Stimulated activated CD8-positive, alpha-beta memory T cell treated with anti-CD3 and anti-CD28 coated beads, Interleukin-15, amount 100 ng/mL, for 4 hours (primary cell): ENCODE measurements around the gene ATRIP.

Experiments used
- DNase-seq, 2 donors: peaks; one replicate each; pipeline ENCODE4 v3.0.0-alpha.2; 2020; ENCODE audit warnings: low read depth in 2 of 2

The ATRIP gene

DNA sequence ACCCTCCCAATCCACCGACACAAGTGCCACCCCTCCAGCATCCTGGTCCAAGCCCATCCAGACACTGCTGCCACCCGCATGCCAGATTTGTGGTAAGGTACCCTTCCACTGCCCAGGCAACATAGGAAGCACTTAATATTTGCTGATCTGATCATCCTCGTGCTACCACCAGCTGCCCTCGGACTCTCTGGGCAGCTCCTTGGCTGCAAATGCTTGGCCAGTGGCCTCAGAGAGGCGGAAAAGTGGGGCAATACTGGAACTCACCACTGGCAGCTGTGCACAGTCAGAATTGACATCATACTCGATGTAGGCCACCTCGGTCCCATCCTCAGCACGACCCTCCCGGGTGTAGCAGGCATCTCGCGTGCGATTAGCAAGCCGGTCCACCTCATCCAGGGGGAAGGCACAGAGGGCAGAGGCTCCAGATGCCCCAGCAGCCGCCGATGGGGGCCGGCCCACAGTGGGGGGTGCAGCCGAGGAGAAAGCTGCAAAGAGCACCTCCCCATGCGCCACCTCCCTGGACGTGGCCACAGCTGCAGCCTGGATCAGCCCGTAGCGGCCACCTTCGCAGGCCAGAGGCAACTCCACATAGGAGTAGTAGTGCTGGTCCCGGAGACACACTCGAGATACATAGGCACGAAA, 23.2 kb upstream of the ATRIP start:
- DNase-seq = no peak

GRCh38 chr3:48423883-48424695, 22.4 kb upstream of the ATRIP start:
- DNase-seq = no peak

DNA sequence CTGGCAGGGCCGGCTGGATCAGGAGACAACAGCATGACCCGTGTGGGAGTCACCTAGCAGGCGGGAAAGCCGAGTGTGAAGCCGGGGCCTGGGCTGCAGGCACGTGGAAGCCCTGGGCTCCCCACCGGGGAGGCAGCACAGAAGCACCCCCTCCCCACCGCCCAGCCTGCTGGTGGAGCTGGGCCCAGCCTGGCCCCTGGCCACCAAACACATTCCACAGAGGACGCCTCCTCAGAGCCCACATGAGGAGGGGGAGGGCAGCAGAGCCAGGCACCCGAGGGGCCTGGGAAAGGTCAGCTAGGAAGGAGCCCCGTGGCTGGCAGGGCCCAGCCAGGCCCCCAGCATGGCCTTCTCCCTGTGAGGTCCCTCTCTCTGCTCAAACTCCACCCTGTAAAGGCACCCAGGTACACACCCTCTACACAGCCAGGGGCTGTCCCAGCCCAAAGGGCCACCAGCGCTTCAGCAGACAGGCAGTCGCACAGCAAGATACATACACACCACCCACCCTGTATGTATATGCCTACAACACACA, 21.2 kb upstream of the ATRIP start:
- DNase-seq = no peak

DNA sequence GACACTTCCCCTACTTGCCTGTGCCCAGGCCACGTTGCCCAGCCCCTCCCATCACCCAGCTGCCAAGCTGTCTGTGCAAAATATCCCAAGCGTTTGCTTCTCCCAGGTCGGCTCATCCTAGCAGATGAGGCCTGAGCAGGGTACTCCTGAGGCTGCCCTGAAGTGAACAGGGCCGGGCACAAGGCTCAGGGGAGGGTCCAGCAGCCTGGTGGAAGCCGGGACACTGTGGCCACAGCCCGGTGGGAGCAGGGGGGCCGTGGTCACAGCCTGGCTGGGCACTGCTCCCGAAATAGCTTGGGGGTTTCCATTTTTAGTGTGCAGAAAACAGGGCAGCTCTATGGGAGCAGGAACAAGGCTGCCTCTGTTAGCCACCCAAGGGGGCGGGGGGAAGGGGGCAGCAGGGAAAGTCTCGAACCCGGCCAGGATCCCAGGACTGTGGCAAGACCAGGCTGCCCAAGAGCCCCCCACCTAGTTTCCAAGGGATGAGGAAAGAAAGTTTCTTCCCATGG, 20.1 kb upstream of the ATRIP start:
- DNase-seq = no peak

DNA sequence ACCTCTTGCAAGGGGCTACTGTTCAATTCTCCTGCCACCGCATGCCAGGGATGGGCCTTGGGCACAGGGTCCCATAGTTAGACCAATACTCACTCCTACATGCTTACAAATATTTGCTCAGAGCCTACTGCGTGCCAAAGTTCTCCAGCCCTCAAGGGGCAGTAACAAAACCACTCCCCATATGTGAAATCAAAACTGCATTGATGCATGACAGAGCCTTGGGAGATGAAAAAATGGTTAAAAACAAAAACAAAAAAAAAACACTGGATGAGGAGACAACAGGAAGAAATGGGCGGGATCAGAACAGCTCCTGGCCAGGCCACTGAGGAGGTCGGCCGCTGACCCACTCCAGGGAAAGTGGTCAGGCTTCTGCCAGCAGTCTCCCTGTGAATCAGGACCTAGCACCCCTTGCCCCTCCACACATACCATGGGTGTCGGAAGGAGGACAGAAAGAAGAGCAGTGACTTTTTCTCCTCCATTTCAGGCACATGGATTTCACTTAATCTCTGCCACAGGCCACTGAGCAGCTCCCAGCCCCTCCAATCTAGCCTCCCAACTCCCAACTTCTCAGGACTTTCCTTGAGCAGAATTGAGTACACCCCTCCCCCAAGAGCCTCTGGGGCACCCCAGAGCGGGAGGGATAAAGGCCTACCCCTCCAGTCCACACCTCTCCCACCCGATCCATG, 19.4 kb upstream of the ATRIP start:
- no peak for DNase-seq

DNA sequence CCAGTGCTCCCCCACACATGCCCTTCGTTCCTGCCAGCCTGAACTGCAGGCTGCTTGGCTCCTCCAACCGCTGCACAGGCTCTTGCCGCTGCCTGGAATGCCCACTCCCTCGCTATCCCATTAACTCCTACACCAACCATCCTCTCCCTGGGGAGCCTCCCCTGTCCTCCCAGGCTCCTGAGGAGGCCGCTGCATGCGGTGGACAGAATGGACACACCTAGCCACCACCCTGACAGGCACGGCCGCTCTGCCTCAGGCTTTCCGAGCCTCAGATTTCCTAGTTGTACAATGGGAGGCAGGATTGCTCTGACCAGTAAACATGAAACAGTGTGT, 18.9 kb upstream of the ATRIP start:
- DNase-seq = no peak

GRCh38 chr3:48428088-48428571, 18.4 kb upstream of the ATRIP start:
- no peak for DNase-seq

DNA sequence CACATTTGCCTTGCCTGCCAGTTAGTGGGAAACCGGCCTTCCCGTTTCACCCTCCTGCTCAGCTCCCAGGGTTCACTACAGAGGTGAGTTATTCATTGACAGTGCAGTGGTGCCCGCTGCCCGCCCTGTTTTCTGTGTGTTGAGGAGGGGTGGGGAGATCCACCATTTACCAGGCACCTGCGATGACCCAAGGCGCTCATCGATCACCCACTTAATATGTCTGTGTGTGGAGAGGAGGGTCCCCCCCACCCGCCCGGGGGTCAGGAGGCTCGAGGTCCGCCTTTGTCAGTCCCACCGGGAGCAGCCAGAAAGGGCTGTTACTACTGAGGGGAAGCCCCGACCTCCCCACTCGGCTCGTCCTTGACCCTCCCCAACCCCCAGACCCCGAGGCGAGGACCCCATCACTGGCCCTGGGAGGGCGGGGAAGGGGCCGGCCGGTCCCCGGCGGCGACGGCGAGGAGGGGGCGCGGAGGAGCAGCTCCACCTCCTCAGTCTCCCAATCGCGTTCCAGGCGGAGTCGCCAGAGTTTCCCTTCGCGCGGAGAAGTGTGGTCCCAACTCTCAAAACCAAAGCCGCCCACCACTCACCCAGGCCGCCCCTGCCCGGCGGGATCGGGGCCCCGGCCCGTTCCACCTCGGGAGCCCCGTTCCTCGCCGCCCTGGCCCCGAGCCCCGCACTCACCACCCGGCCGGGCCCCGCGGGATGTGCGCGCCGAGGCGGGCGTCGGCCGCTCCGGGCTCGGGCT, 17.8 kb upstream of the ATRIP start:
- no peak for DNase-seq

- peak; percentile 29 to 49 for DNase-seq
Measured at GRCh38 chr3:48429317-48429959, 17.1 kb upstream of the ATRIP start.

DNA sequence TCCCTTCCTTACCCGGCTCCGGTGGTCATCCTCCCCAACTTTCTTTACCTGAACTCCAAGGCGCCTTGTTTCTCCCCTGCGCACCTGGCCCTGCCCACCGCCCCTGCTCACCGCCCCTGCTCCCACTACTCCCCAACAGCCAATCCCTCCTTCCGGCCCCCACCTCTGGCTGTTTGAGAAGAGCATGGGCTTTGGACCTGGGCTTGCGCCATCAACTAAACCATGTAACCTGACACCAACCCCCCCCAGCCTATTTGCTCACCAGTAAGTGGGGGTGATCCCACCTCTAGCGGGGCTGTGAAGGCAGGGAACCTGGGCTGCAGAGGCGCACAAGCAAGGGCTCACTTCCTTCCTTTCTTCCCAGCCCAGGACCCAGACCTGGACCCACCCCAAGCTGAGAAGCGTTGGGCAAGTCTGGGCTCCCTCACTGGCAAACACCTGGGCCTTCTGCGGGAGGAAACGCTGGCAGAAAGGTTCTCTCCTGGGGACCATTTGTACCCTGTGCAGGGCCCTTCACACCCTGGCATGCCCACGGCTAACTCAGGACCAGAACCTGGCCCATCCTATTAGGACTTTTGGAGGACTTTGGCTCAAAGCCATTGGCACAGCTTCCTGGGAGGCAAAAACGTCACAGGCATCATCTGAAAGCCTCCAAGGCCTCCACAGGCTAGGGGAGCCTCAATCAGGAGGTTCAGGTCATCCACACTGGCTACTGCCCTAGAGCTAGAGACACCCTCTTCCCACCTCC, 16.4 kb upstream of the ATRIP start, which contains the start of gene PLXNB1:
Gene PLXNB1, minus strand, starts transcription at position 127 of the 748 bp plus-strand sequence. CDS start 5,475 bp downstream, outside the sequence.
- DNase-seq = no peak

DNA sequence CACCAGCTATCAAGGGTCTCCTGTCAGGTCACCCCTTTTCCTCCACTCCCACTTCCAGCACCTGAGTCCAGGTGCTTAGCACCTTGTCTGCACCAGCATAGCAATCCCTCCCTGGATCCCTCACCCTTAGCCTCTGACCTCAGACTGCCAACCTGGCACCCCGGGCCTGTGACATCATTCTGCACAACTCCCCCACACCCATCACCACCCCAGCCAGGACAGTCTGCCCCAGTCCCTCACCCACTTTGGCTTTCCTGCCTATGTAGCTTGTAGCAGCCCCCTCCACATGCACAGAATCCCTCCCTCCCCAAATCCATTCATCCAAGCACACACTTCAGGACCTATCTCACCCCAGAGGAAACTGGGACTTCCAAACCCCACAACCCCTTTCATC, 15.8 kb upstream of the ATRIP start:
- no peak for DNase-seq

GRCh38 chr3:48431224-48432029, 15.1 kb upstream of the ATRIP start:
- DNase-seq = no peak

DNA sequence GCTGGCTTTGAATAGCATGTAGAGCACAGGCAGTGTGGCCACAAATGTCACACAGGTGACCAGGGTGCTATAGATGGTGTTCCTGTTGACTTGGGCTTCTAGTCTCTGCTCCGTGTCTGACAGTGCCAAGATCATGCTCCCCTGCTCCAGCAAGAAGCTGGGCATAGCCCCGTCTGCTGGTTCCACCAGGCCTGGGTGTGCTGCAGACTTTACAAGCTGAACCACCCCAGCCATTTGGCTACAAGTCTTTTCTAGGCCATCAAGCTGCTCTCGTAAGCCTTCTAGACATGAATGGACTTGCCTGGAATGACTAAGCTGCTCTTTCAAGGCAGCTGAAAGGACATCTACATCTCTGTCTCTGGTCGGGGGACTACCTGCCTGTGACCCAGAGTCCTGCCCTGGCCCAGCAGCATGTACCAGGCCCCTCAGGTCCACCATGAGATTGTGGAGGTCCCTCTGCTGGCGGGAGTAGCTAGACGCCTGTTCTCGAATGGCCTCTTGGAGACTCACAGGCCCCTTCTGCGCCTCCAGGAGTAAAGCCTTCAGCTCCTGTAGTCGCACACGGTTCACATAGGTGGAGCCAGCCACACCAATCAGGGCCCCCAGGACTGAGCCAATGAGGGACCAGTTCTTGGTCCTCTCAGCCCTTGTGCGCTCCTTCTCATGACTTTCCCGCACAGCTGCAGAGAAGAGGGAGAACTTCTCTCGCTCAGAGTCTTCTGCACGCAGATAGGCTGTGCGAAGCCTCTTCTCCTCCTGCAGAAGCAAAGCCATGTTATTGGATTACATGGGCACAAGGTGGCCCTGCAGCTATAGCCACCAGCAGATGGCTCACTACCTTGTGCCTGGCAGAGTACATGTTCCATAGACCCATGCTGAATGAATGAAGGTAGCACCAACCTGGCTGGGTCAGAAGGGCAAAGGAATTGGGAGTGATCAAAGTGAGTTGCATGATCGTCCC, 13.8 kb upstream of the ATRIP start:
- DNase-seq = no peak

- no peak for DNase-seq
Measured at GRCh38 chr3:48433472-48434118, 12.9 kb upstream of the ATRIP start.

DNA sequence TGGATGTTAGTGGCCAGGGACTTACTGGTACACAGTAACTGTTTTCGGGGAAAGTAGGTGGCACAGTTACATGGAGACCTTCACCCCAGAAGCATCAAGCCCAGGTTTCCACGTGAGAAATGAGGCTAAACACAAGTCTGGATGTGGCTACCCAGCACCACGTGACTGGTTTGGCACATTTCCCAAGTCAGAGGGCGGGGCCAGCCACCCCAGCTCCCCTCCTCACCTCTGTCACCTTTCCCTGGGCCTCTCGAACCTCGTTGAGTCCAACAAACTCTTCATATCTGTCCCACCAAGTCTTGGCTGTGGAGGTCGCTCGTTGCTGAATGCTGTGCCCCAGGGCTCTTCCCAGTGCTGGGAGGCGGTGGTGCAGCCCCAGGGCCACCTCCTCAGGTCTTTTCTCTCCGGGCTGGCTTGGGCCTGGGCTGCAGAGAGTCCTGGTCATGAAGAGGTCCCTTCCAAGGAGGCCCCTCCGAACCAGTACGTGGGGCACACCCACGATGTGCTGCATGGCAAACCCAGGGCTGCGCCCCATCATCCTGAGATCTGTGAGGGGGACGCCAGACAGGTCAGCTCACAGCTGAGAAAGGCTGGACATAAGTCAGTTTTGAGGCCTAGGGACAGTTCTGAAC, 11.8 kb upstream of the ATRIP start:
- DNase-seq = no peak

- no peak for DNase-seq
Measured at GRCh38 chr3:48435223-48435595, 11.3 kb upstream of the ATRIP start.

- DNase-seq = peak; percentile 50 to 72
Measured at GRCh38 chr3:48435774-48436476, 10.6 kb upstream of the ATRIP start.
